ENCODE results near the gene CEP55.

The CEP55 gene

GRCh38 chr10:93567277-93568104, 71.1 kb downstream of the CEP55 start:
- DNase-seq, result no peak

DNA sequence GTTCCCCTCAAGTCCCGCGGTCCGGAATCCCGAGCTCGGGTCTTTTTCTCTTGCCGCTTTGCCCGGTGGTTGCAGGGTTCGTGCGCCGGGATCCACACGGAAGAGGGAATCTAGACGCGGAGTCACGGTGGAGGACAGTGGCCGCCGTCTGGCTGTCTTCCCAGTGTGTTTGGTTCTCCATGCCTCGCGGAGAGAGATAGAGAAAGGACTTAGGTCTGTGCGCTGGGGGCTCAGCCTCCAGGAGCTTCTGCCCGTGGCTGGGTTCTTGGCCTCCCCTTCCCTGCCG, 71.6 kb downstream of the CEP55 start:
- DNase-seq, result no peak

DNA sequence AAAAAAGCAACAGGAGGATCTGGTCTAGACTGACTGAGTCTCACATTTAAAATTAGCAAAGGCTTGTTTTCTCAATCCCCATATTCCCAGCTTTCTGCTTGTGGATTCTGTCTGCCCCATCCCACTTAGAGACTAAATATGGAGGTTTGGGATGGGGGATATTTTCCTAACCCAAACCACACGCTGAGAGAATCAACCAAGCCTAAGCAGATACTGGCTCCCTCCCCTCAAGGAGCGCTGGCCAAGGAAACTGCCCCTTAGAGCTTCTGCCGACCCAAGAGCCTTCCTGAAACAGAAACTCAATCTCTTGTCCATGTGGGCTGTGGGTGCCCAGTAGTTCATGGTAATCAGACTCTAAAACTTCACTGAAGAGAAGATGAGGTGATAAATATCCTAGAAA, 74.0 kb downstream of the CEP55 start:
- DNase-seq, result no peak

- no peak for DNase-seq
Measured at GRCh38 chr10:93572606-93573005, 76.2 kb downstream of the CEP55 start.

DNA sequence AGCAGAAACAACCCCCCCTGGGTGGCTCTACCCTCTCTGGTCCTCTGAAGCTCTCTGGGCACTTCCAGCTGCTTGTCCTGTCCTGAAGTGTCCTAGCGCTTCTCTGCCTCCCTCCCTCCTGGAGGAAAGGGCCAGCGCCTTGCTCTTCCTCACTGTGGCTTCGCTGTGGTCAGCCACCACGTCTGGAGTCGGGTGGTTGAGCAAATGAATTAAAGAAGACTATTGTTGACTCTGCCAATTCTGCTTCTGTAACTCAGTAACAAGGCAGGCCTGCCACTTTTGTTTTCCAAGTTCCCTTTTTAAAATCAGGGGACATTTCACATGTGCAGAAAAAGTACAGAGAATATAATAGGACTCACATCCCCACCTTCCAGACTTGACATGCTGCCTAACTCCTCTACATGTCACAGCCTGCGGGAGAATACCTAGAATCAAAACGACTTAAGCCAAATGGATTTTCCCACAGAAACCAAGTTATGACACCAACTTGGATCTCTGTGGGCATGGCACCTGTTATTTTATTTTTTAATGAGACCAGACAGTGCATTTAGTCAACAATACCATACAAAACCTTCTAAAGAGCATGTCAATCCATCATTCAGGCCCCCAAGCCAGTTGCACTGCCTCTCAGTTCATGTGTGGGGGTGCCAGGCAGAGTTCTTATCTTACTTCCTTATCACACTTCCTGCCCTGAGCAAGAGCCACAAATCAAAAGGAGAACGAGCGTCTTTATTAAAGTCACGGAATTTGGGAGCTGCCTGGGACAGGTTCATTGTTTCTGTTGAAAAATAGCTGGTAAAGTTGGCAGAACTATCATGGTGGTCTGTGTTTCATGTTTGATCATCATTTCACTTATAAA, 76.9 kb downstream of the CEP55 start:
- no peak for DNase-seq

DNA sequence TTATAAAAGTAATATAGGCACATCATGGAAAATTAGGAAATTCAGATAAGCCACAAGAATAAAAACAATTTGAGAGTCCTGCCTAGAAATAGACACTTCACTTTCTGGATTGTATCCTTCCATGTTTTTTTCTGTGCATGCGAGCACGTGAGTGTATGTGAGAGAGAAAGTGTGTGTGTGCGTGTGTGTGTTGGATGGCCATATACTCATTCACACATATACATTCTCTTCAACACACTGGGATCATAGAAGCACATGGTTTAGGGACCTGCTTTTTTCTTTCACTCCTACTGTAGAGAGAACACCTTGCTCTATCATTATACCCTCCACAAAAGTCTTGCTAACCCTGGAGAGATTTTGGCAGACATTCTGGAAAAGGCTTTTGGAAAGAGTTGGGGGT, 77.5 kb downstream of the CEP55 start:
- no peak for DNase-seq

DNA sequence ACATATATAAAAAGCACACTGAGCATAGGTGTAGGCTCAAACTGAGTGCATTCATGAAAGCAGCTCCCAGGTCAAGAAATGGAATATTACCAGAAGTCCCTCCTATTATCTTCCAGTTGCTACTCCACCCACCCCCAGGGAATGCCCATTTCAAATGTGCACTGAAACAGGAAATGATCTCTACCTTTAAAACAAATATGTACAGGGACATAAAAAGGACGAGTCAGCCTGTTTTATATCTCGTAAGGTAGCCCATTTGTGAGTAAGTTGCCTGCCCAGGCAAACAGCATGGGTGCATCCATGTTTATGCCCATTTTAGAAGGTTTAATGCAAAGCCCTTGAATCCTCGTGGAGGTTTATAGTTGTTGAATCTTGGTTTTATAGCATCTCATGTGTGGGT, 80.5 kb downstream of the CEP55 start:
- no peak for DNase-seq

GRCh38 chr10:93577565-93577964, 81.2 kb downstream of the CEP55 start:
- DNase-seq, result no peak

Measured in activated CD4-positive, CD25-positive, alpha-beta regulatory T cell (primary cell).